D721Med (cell line): ENCODE data around the gene VEGFA.

Source experiments
- DNase-seq: peaks from one replicate; pipeline ENCODE4 v3.0.0; 2011; ENCODE audit warnings: low spot score; ENCODE audit not compliant: insufficient read length
- FAIRE-seq: peaks from 2 replicates; lab custom pipeline; 2011; peaks lifted over from hg19 to GRCh38; lab: Jason Lieb, UNC
- CTCF ChIP-seq: IDR thresholded peaks from 2 replicates; pipeline ENCODE4 v1.5.1; 2012; ENCODE audit warnings: mild to moderate bottlenecking, control low read depth; ENCODE audit not compliant: insufficient read depth; ENCODE audit errors: missing control alignments

The VEGFA gene

GRCh38 chr6:43776799-43777776 is 7.1 kb downstream of the VEGFA start:
- FAIRE-seq (no peak), DNase-seq (no peak)
- no peak for TF ChIP-seq CTCF

- no peak for TF ChIP-seq CTCF
- no peak for FAIRE-seq
- no peak for DNase-seq
Measured at GRCh38 chr6:43778131-43778855, 8.3 kb downstream of the VEGFA start.

GRCh38 chr6:43778976-43779851 is 9.2 kb downstream of the VEGFA start:
- no peak for TF ChIP-seq CTCF
- no peak for FAIRE-seq
- no peak for DNase-seq

- no peak for TF ChIP-seq CTCF
- FAIRE-seq (no peak), DNase-seq (no peak)
Measured at GRCh38 chr6:43779852-43780236, 9.8 kb downstream of the VEGFA start.

GRCh38 chr6:43780293-43780692 is 10.3 kb downstream of the VEGFA start:
- FAIRE-seq, result no peak

More at GRCh38 chr6:43780293-43780692, 10.3 kb downstream of the VEGFA start:
- TF ChIP-seq CTCF, result no peak
- DNase-seq, result no peak
